Activated gamma-delta T cell treated with Interleukin-2 at 50 U/mL for 16 hours (primary cell): ENCODE measurements around the gene ECHDC3.
"Not testable (repeated sequence)": the region's sequence is repeated elsewhere in the genome, so short reads cannot be mapped to it uniquely, and the experiment has no call there.

Experiments
- DNase-seq: peaks from one replicate; pipeline ENCODE4 v3.0.0-alpha.2; 2020

ECHDC3 gene

DNA sequence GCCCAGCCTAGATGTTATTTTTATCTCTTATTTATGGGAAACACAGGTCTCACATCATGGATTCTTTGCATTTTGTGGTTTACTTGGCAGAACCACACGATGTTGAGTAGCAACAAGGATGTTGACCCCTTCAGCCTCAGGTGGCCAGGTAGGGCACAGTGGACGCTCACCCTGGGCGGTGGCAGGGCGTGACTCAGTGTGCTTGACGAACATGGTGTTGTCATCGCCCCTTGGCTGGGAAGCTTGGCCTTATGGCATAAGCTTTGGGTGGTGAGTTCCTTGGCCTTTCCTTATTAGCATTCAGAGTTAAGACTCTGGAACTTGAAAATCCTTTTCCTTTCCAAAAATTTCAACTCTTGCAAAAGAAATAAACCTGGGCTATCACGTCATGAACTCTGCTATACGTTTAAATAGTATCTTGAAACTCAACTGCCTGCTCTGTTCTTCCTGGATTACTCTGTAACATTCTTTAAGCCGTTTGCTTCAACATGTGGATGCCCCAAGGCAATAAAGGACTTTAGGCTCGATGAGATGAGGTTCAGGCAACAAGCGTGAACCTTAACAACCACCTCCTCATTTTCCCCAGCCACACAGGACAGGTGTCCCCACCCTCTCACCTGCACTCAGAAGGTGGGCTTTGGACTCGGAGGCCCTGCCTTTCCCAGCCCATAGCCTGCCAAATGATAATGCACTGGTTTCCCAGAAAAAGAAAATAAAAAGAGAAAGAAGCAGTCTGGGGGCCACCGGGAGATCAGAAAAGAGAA lies 22.5 kb upstream of the ECHDC3 start:
- DNase-seq: no peak

DNA sequence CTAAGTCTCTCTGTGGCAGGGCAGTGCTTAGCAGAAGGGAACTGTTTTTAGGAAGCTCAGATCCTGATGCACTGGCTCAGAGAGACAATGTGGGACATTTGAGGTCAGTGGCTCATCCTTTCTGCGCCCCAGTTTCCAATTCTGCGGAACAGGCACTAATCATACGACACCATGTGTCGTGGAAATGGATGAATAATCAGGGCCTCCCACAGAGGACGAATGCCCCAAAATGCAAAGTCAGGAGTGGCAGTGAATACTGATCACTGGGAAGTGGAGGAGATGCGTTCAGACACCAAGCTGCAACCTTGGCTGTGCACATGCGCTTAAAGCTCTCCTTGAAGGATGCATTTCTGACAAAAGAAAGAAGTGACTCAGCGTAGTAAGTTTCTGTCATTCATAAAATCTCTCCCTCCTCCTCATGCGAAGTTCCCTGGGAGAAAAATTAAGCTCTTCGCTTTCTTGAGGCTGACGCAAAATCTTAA lies 21.9 kb upstream of the ECHDC3 start:
- no peak for DNase-seq

DNA sequence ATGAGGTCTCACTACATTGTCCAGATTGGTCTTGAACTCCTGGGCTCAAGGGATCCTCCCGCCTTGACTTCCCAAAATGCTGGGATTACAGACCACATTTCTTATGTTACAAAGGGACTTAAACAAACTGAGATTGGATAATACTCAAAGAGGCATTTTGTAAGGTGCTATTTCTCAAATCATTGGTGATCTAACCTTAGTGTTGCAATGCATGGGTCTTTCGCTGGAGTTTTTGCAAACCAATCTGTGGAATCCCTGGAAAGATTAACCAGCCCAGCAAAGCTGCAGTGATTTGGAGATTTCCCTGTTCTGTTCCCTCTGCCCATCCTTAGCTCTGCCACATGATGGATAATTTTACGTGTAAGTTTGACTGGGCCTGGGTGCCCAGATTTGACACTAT lies 20.4 kb upstream of the ECHDC3 start:
- no peak for DNase-seq

DNA sequence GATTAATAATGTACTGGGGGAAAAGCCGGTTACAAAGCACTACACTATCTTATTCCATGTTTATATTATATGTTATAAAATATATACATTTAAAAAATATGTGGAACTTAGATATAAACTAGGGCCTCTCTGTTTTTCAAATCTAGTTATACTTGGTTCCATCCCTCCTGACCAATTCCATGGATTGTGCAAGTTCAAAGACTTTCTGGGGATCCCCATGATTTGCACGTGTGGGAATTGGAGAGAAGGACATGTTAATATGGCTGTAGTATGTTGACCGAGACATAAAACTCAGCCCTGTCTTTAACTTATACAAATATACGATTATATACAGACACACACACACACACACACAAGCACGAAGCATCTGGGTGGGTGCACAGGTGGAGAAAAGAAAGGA lies 18.8 kb upstream of the ECHDC3 start:
- no peak for DNase-seq

DNA sequence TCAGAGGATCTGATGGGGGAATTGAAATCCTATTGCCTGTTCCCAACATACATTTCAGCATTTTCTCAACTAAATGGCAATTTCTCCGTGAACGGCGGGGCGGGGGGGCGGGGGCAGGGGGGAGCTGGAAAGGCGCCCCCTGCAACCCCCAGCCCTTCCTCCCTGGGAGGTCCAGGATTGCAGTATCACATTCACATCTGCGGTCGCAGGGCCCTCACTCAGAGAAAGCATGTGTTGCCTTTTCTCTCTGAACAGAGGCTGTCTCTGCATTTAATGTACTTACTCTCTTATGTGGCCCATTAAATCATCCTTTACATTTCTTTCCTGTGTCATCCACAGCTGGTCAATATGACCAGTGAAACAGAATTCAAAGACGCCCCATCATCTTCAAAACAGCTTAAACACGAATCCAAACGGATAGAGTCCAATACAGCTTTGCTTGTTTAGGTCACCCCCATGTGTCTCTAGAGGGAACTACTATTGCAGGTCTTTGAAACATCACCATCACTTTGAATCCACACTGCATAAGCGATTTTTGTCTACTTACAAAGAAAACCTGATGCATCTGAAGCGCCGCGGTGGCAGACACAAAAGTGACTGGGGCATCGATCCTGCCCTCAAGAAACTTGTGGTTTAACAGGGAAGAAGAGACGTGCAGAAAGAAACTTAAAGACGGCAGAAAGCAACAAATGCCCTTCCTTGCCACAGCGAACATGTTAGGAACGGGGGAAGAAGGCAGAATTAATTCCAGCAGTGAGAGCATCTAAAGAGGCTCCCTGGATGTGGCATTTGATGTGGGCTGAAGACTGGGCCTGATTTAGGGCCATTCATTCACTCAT lies 17.0 kb upstream of the ECHDC3 start:
- DNase-seq: no peak

DNA sequence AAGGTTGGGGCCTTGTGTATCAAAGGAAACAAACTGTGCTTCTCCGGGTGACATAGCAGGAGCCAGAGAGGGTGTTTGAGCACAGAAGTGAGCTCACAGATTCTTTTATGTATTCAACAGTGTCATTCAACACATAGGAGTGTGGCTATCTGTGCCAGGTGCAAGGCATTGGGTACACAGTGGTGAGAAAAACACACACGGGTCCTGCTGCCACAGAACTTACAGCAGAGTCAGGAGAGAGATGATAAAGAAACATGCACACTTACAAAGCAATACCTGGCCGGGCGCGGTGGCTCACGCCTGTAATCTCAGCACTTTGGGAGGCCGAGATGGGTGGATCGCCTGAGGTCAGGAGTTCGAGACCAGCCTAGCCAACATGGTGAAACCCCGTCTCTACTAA lies 16.3 kb upstream of the ECHDC3 start:
- no peak for DNase-seq

DNA sequence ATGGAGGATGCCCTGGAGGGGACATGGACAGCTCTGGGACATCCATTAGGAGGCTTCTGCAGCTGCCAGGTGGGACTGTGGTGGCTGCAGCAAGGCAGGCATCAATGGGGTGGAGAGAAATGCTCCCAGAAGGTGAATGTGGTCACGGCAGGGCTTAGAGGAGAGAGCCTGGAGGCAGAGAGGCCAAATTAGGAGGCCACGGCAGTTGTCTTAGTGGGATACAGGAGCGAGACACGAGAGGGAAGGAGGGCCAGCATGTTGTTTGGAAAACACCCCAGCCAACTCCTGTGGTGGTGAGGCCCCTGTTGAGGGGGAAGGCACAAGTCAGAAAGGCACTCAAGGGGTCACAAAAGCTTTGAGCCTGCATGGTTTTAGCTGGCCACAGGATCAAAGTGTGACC lies 14.6 kb upstream of the ECHDC3 start:
- no peak for DNase-seq

DNA sequence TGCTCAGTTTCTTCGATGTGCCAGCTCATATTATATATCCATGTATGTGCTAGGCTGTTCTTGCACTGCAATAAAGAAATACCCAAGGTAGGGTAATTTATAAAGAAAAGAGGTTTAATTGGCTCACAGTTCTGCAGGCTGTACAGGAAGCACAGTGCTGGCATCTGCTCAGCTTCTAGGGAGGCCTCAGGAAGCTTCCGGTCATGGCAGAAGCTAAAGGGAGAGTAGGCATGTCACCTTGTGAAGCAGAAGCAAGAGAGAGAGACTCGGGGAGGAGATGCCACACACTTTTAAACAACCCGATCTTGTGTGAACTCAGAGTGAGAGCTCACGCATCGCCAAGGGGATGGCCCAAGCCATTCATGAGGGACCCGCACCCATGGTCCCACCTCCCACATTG lies 13.8 kb upstream of the ECHDC3 start:
- no peak for DNase-seq

DNA sequence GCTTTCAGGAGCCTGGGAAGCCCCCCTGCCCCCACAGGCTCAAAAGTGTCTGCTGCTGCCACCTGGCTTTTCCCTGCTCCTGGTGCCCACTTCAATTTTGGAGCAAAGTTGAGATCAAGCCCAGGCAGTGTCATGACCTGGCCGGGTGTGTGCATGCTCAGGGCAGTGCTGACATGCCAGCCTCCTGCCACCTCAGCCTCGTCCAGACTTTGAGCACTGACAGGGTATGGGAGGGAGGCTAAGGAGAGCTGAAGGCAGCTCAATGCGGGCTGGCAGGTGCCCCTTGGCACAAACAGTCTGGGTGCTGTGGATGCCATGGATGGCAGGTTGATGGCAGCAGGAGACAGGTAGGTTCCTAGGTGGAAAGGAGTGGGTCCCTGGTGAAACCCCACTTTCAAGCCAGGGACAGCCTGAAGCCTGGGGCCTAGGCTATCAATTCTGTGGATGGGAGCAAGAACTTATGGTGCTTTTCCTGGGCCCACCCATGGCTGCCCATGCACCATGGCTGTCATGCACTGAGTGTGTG lies 12.3 kb upstream of the ECHDC3 start:
- no peak for DNase-seq

DNA sequence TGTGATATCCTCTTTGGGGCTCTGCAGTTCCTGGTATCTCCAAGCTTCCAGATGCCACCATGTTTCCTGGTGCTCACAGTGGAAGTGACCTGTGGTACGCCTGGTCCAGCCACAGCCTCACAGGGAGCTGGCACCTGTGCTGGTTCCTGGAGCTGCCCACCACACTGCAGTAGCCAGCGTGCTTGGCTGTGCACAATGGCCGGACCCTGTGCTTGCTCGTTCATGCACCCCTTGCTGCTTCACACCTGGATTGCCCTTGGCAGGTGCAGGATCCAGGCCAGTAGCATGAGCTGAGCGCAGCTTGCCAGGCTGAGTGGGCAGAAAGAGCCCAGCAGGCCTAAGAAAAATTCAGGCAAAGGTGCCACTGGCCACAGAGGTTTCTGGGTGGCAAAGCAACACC lies 11.4 kb upstream of the ECHDC3 start:
- DNase-seq: no peak

DNA sequence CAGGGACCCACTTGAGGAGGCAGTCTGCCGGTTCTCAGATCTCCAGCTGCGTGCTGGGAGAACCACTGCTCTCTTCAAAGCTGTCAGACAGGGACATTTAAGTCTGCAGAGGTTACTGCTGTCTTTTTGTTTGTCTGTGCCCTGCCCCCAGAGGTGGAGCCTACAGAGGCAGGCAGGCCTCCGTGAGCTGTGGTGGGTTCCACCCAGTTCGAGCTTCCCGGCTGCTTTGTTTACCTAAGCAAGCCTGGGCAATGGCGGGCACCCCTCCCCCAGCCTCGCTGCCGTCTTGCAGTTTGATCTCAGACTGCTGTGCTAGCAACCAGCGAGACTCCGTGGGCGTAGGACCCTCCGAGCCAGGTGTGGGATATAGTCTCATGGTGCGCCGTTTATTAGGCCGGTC lies 5.4 kb upstream of the ECHDC3 start:
- DNase-seq: not testable (repeated sequence)

DNA sequence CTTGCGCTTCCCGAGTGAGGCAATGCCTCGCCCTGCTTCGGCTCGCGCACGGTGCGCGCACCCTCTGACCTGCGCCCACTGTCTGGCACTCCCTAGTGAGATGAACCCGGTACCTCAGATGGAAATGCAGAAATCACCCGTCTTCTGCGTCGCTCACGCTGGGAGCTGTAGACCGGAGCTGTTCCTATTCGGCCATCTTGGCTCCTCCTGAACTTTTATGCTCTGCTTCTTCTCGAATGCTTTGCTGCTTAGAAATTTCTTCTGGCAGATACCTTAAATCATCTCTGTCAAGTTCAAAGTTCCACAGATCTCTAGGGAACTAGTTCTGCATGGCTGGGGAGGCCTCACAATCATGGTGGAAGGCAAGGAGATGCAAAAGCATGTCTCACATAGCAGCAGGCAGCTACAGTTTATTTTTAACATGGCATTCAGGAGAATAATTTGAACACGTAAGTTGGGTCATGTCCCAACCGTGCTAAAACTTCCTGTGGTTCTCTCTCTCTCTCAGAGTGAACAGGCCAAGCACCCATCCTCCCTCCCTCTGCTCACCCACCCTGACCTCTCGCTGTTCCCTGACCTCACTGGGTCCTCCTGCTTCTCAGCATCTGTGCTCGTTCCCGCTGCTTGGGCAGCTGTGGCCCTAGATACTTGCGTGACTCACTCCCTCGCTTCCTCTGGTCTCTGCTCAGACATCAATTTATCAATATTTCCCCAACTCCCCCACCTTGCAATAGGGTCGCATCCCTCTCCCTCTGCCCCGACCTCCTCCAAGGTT lies 4.7 kb upstream of the ECHDC3 start:
- DNase-seq: not testable (repeated sequence)

DNA sequence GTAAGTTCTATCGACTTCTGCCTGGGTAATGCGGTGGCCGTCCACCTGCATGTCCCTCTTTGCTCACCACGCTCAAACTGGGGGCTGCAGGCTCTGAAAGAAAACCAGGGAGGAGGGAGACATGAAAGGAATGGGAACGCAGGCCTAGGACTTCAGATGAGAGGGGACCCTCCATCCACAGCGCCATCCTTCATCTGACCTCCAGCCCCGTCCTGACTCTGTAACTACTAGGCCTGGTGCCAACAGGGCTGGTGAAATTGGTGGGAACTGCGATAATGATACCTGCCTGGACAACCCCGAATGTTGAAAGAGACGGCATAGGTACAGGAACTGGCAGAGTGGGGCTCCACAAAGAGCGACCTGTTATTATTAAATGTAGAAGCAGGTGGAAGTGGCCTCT lies 1.3 kb upstream of the ECHDC3 start:
- no peak for DNase-seq

DNA sequence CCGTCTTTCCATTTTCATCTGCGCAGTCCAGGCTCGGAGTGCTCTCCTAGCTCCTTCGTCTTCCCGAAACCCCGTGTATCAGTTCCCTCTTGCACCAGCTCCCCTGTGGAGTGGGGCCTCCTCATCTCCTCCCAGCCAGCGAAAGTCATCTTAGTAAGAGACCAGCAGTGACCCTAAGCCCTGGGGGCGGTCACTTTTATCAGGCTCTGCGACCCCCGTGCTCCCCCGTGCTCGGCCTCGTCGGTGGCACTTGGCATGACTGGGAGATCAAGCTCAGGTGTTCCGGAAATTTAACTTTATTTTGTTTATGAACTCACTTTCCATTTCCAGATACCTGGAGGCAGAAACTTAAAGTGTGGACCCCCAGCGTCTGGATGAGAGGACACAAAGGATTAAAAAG lies 574 bp upstream of the ECHDC3 start:
- DNase-seq: no peak

DNA sequence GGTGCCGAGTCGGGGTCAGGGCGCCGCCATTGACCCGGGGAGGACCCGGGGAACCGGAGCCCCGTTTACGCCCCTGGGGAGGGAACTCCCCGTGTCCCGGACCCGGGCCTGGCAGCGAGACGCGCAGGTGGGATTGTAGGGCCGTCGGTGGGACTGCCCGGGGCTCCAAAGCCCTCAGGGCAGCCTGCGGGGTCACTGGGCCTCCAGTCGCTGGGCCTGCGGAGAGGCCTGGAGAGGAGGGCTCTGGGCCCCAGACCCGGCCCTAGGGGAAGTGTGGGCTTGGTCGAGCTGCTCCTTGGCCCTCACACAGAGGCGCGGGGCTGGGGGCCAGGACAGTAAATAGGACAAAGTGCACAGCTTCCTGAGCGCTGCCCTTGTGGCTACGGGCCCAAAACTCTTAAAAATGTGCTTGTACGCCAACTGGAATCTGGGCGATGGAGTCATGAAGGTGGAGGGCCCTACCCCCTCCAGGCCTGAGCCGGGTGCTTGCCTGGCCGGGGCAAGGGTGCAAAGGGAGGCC lies 657 bp downstream of the ECHDC3 start:
- DNase-seq: no peak

DNA sequence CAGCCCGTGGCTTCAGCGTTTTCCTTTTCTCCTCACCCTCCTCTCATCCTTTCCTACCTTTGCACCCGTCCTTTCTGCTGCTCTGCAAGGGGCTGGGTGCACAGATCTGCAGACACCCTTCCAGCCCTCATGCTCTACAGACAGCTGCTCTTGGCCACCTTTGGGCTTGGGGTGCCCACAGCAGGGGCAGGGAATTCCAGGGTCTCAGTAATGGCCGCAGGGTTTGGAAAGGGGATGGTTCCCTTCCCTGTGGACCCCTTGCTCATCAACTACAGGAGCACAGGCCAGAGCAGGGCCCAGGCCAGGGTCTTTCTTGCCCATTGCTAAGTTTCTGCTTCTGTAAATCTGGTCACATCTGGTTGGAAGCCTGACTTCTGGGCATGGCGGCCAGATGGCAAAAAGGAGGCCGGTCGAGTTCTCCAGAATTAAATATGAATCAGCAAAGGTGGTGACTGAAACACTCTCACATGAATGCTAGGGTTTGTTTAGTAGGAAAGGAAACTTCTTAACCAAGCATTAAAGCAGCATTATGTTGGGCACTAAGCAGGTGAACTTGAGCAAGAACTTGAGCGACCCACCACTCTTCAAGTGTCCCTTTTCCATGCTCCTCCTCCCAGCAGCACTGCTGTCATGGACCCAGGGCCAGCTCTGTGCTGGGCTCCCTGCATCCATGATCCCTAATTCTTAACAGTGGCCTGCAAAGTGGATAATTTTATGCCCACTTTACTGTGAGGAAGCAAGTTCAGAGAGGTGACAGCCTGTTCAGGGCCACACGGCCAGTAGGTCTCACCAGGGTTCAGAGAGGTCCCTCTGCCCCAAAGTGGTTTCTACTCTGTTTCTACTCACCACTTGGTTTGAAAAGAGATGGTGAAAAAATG lies 1.5 kb downstream of the ECHDC3 start:
- no peak for DNase-seq

DNA sequence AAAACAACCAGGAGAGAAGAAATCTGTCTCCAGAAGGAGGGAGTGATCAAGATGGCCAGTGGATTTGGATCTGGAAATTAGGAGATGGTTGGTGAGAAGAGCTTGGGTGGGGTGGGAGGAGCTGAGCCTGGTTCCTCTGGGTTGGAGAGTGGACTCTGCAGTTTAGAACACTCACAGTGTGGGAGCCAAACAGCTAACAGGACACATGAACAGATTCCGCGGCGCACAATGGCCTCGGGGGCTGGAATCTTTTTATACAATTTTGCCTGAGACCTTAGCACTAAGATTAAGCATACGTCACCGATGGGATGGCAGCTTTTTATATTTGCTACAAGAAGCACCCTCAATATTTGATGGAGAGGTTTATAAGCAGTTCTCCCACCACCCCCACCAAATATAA lies 2.9 kb downstream of the ECHDC3 start:
- DNase-seq: no peak

DNA sequence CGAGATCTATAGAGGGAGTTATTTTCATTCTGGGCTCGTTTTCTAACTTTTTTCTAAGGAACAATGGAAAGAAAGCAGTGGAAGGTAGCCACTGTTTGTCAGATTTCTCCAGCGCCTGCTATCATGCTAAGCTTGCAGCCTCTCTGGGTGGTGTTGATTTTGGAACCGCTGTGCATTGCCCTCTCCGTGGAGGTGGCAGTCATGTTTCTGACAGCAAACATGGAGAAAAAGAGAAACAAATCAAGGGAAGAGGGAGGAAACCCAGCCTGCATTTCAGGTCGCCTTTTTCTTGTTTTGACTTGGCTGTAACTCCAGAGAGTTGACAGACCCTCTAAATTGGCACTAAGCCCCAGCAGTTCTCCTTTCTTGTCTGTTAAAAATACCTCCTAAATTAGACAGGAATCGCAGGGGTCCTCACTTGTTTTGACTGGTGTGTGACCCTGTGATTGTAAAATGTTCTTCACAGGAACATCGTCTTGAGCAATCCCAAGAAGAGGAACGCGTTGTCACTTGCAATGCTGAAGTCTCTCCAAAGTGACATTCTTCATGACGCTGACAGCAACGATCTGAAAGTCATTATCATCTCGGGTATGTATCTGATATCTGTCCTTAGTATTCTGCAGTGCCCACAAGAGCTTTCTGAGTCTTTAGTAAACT lies 4.8 kb downstream of the ECHDC3 start:
- no peak for DNase-seq

DNA sequence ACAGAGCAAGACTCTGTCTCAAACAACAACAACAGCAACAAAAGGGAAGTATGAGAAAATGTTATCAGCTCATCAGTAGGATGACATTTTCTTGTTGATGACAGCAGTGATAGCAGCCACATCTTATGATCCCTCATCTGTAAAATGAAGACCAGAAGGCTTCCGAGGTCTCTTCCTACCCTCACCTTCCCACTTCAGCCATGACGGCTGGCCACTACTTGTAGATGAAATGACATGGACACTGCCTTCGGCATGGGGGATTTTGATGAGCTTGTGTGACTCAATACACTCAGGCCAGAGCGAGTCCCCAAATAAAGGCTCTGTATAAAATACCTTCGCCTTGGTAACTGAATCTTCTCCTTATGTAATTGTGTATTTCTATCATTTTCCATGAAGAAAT lies 6.7 kb downstream of the ECHDC3 start:
- DNase-seq: no peak

DNA sequence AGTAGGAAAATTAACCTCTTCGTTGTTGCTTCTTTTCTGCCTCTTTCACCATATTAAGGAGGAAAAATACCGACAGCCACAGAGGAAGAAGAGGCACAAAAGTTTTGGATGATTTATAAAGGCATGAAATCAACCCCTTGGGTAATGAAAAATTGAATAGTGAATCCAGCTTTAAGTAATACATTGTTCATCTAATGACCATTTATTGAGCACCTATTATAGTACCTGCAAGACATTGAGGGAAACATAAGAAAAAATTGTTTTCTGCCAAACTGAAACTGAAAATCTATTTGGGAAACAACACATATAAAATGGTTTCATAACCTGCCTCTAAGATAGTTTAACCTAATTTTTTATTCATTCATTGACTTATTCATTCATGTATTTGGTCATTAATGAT lies 8.2 kb downstream of the ECHDC3 start:
- DNase-seq: no peak

DNA sequence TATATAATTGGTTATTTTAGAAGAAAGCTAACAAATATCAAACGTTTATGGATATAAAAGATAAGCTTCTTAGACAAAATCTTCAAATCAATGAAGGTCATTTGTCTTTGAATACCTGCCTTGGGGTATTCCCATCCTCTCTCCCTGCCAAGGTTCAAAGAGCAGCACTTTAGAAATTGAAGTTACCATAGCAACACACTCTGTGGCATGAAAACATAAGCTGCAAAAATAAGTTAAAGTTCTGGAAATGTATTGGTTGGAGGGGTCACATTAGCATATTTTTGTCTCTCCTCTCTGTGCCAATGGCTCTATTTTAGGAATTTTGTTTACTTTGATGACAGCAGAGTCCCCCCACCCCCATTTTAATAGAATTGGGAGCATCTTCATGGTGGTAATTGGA lies 12.0 kb downstream of the ECHDC3 start:
- no peak for DNase-seq
